C4-2B (cell line): ENCODE measurements around the gene HLA-A.

Experiments
- CTCF ChIP-seq: fragments of 450-650 bp; conservative IDR thresholded peaks from 2 replicates; pipeline ENCODE4 v1.5.1; 2017; ENCODE audit warnings: mild to moderate bottlenecking
- ZFX ChIP-seq: fragments of 450-650 bp; IDR thresholded peaks from 2 replicates; pipeline ENCODE4 v1.6.1; 2017

GRCh38 chr6:29925321-29925720 lies 17.0 kb upstream of the HLA-A start:
- TF ChIP-seq CTCF = no peak
- TF ChIP-seq ZFX = no peak
